Panc1 (cell line): ENCODE results near the gene STPG4. TPM values are rescaled to one million over a fixed set of nuclear protein-coding genes. Genes with fewer than 3 reads are reported as not detected.

Experiments
- ATAC-seq: fragments of 200-7000 bp; cut with Tn5 transposase; 2 replicates; pipeline ENCODE4 v1.9.1; 2020; ENCODE audit warnings: mild to moderate bottlenecking, moderate library complexity
- BruUV-seq: library from RNA; stranded (reverse); fragments of 400-500 nt; replicated peaks from 2 replicates; lab custom pipeline; 2021; lab: Mats Ljungman, UMichigan
- CTCF ChIA-PET: fragments of 300-600 bp; sonication (Branson Sonifier 250); formaldehyde crosslinking; loops from one replicate; lab custom pipeline; 2022; ENCODE audit warnings: antibody characterized with exemption; lab: Charles Lee
- POLR2A ChIA-PET: fragments of 300-600 bp; sonication (Branson Sonifier 250); formaldehyde crosslinking; loops from one replicate; lab custom pipeline; 2022; ENCODE audit warnings: antibody characterized with exemption; lab: Charles Lee
- DNase-seq: peaks from one replicate; pipeline ENCODE4 v3.0.0-alpha.2; 2010; ENCODE audit warnings: low read depth, low spot score
- H3K27ac ChIP-seq: 2 replicates; pipeline ENCODE4 v1.5.1; 2011; ENCODE audit warnings: mild to moderate bottlenecking, low read length, inconsistent platforms
- H3K27me3 ChIP-seq: fragments of 200-500 bp; sonication (Bioruptor generic); 2 replicates; pipeline ENCODE4 v1.6.0; 2014; ENCODE audit warnings: low read length, inconsistent platforms; ENCODE audit not compliant: control insufficient read depth, insufficient read depth
- H3K36me3 ChIP-seq: fragments of 200-500 bp; sonication (Bioruptor generic); 2 replicates; pipeline ENCODE4 v1.5.1; 2014; ENCODE audit warnings: inconsistent platforms, mild to moderate bottlenecking, low read length, moderate library complexity; ENCODE audit not compliant: control insufficient read depth, insufficient read depth
- H3K4me1 ChIP-seq: 2 replicates; pipeline ENCODE4 v1.5.1; 2011; ENCODE audit warnings: inconsistent platforms, mild to moderate bottlenecking, low read length, moderate library complexity; ENCODE audit not compliant: control insufficient read depth, insufficient read depth
- H3K4me3 ChIP-seq, 2 experiments: 2 replicates each; pipeline ENCODE4 v1.5.1; 2011 to 2012; ENCODE audit warnings: low read depth in 2 of 2, low read length in 2 of 2, mild to moderate bottlenecking in 2 of 2, inconsistent platforms in 1 of 2, moderate library complexity in 1 of 2
- H3K9me3 ChIP-seq: fragments of 200-500 bp; sonication (Bioruptor generic); 2 replicates; pipeline ENCODE4 v1.5.1; 2014; ENCODE audit warnings: low read depth, mild to moderate bottlenecking, inconsistent platforms, low read length, moderate library complexity; ENCODE audit not compliant: control insufficient read depth, insufficient read depth
- POLR2AphosphoS5 ChIP-seq: IDR thresholded peaks from 2 replicates; pipeline ENCODE4 v1.6.1; 2012; ENCODE audit warnings: mild to moderate bottlenecking, low read depth, low read length, moderate library complexity
- SIN3A ChIP-seq: IDR thresholded peaks from 2 replicates; pipeline ENCODE4 v1.6.1; 2012; ENCODE audit warnings: low read depth, mild to moderate bottlenecking, low read length, moderate library complexity, borderline replicate concordance; ENCODE audit not compliant: insufficient read depth
- TCF7L2 ChIP-seq: IDR thresholded peaks from 2 replicates; pipeline ENCODE4 v1.6.1; 2011; ENCODE audit warnings: mild to moderate bottlenecking, low read depth, low read length, inconsistent platforms
- in situ Hi-C: cut with HindIII; loops from 2 replicates; pipeline ENCODE4 v1.10.0; 2016; ENCODE audit warnings: low sequenced_read_pairs, low pct_unique_long_range_greater_than_20kb
- intact Hi-C: fragments of 100-400 bp; cut with micrococcal nuclease; formaldehyde crosslinking; loops from one replicate; pipeline ENCODE4 v1.10.0; 2022; ENCODE audit not compliant: unreplicated experiment
- total RNA-seq: library from RNA; stranded (reverse); gene quantifications from one replicate; pipeline ENCODE4 v1.2.1, GENCODE V29; 2021; ENCODE audit not compliant: unreplicated experiment
- TF ChIP-seq, protein P1 (sequence below), 2 experiments: IDR thresholded peaks; 2 replicates each; pipeline ENCODE4 v1.6.1; 2011 to 2012; ENCODE audit warnings: low read depth in 2 of 2, control low read depth in 1 of 2, low read length in 1 of 2, mild to moderate bottlenecking in 1 of 2, moderate library complexity in 1 of 2; ENCODE audit not compliant: insufficient read depth in 1 of 2
- TF ChIP-seq, protein P2 (sequence below): fragments of 450-650 bp; IDR thresholded peaks from 2 replicates; pipeline ENCODE4 v1.5.1; 2017; ENCODE audit warnings: mild to moderate bottlenecking

The STPG4 gene
- total RNA-seq, 1 experiment from 2014 or later = 0.36 TPM

DNA sequence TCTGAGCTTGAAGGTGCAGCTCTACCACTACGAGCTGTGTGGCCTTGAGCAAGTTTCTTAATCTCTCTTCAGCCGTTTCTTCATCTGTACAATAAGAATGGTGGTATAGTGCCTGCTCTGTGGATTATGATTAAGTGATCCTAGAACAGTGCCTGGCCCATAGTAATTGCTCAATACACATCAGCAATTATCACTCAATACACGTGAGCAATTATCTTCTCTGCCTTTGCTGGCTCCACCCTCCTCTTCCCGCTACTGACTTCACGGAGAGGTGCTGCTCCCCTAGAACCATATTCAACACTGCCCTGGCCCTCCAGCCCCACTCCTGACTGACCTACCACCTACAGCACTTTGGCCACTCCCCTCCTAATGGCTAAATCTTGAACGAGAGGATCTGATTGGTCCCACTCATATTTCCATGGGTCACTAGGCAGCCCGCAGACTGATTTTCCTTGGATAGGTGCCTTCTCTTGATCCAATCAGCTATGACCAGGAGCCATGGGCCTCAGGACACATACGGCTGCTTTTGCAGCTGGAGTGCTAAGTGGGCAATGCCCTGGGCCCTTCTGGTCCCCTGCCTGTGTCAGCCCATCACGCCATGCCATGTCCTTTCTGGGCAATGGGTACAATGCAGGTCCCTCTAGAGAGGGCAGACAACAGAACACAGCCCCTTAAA lies 77.5 kb downstream of the STPG4 start:
- in situ Hi-C loops (no loop called here), intact Hi-C loops (no loop called here)
- ChIA-PET POLR2A (no interaction called here), CTCF (interaction anchor here (0.6 kb wide), 1 partner anchor 92 kb away, joined by 3 read pairs; no protein-coding TSS in a partner anchor)
- Histone ChIP-seq H3K4me1 (peaks cover 34% of the 10 kb centered on the region), H3K27me3 (no peaks in the 10 kb centered on the region), H3K9me3 (no peaks in the 10 kb centered on the region), H3K36me3 (no peaks in the 10 kb centered on the region), H3K4me3 (no peak overlapping the region), H3K27ac (peak overlapping the region; percentile 68)
- TF ChIP-seq SIN3A = no peak
- no peak for TF ChIP-seq TCF7L2
- TF ChIP-seq, protein P1, sequence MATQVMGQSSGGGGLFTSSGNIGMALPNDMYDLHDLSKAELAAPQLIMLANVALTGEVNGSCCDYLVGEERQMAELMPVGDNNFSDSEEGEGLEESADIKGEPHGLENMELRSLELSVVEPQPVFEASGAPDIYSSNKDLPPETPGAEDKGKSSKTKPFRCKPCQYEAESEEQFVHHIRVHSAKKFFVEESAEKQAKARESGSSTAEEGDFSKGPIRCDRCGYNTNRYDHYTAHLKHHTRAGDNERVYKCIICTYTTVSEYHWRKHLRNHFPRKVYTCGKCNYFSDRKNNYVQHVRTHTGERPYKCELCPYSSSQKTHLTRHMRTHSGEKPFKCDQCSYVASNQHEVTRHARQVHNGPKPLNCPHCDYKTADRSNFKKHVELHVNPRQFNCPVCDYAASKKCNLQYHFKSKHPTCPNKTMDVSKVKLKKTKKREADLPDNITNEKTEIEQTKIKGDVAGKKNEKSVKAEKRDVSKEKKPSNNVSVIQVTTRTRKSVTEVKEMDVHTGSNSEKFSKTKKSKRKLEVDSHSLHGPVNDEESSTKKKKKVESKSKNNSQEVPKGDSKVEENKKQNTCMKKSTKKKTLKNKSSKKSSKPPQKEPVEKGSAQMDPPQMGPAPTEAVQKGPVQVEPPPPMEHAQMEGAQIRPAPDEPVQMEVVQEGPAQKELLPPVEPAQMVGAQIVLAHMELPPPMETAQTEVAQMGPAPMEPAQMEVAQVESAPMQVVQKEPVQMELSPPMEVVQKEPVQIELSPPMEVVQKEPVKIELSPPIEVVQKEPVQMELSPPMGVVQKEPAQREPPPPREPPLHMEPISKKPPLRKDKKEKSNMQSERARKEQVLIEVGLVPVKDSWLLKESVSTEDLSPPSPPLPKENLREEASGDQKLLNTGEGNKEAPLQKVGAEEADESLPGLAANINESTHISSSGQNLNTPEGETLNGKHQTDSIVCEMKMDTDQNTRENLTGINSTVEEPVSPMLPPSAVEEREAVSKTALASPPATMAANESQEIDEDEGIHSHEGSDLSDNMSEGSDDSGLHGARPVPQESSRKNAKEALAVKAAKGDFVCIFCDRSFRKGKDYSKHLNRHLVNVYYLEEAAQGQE (IDR thresholded peaks at IDR 0.05; ENCODE audit: insufficient read depth in 1 of 2, low read depth in 2 of 2, low read length in 1 of 2) = no peak
- TF ChIP-seq, protein P2, sequence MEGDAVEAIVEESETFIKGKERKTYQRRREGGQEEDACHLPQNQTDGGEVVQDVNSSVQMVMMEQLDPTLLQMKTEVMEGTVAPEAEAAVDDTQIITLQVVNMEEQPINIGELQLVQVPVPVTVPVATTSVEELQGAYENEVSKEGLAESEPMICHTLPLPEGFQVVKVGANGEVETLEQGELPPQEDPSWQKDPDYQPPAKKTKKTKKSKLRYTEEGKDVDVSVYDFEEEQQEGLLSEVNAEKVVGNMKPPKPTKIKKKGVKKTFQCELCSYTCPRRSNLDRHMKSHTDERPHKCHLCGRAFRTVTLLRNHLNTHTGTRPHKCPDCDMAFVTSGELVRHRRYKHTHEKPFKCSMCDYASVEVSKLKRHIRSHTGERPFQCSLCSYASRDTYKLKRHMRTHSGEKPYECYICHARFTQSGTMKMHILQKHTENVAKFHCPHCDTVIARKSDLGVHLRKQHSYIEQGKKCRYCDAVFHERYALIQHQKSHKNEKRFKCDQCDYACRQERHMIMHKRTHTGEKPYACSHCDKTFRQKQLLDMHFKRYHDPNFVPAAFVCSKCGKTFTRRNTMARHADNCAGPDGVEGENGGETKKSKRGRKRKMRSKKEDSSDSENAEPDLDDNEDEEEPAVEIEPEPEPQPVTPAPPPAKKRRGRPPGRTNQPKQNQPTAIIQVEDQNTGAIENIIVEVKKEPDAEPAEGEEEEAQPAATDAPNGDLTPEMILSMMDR = no peak
- TF ChIP-seq POLR2AphosphoS5 = no peak
- DNase-seq (no peak), ATAC-seq (no peak)
- BruUV-seq = no TSS peak

DNA sequence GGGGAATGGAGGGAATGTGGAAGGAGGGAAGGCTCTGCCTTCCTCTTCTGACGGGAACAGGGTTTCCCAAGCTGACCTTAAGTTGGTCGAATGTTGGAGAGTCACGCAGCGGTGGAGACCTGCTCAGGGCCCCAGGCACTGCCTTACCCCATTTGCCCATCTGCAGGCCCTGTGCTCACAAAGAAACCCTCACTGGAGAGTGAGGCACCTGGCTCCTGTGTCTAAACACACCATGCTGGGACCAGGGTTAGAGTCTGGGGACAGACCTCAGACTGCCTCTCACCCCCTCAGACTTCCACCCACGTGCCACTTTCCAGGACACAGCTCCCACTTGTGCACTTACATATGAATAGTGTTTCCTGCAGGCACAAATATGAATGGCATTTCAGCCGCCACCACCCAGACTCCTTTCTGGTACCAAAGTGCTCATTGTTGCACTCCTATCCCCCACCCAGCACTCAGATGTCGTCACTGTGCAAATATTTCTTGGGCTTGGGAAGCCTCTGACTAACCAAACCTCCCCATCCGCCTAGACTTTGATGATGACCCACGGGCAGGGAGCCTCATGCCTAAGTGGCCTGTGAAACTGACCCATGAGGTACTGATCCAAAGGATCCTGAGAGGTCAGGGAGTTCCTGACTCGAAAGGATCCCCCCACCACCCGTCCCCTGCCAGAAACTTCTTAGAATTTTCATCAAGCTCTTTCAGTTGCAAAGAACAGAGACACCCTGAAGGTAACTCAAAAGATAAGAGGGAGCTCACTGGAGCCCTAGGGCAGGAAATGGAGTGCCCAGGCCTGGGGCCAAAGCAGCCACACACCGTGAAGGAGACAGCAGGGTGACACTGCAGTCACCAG lies 78.3 kb downstream of the STPG4 start:
- no peaks in the 10 kb centered on the region for H3K27me3 ChIP-seq
- ChIA-PET CTCF (interaction anchor here (0.6 kb wide), 1 partner anchor 91 kb away, joined by 3 read pairs; no protein-coding TSS in a partner anchor), POLR2A (interaction anchor here (0.6 kb wide), 1 partner anchor 17 kb away, joined by 11 read pairs; no protein-coding TSS in a partner anchor)
- H3K4me1 ChIP-seq = peaks cover 35% of the 10 kb centered on the region
- TF ChIP-seq, protein P2 = no peak
- no peak for TF ChIP-seq SIN3A
- peak; percentile 93 for TF ChIP-seq TCF7L2
- intact Hi-C loops (no loop called here), in situ Hi-C loops (no loop called here)
- BruUV-seq = no TSS peak
- peak overlapping the region; percentile 68 for H3K27ac ChIP-seq
- ATAC-seq = peak; percentile 88
- no peaks in the 10 kb centered on the region for H3K9me3 ChIP-seq
- peak; percentile 69 for DNase-seq
- H3K36me3 ChIP-seq = no peaks in the 10 kb centered on the region
- H3K4me3 ChIP-seq = no peak overlapping the region
